Renal cortex interstitium (tissue), 11 donors: ENCODE data around the gene TBC1D22B. TPM values are rescaled to one million over a fixed set of nuclear protein-coding genes. Genes with fewer than 3 reads are reported as not detected.

Experiments
- DNase-seq, 11 donors: peaks; one replicate each; pipeline ENCODE4 v3.0.0-alpha.2; 2013; ENCODE audit warnings: low read depth in 9 of 11, low spot score in 4 of 11; ENCODE audit errors: extremely low read depth in 1 of 11
- polyA plus RNA-seq, 3 donors: library from polyadenylated mRNA; unstranded; fragments of 120-200 nt; gene quantifications; one replicate each; pipeline ENCODE4 v1.2.1, GENCODE V29; 2013; ENCODE audit not compliant: insufficient read length in 3 of 3

The TBC1D22B gene
- polyA plus RNA-seq, 3 donors, result 13.4 to 14.4 (median 14.0) TPM

GRCh38 chr6:37366910-37367309, 109.3 kb downstream of the TBC1D22B start:
- no peak for DNase-seq

- DNase-seq, result no peak
Measured at GRCh38 chr6:37368961-37369320, 111.4 kb downstream of the TBC1D22B start.

- no peak for DNase-seq
Measured at GRCh38 chr6:37369321-37370201, 112.0 kb downstream of the TBC1D22B start.

GRCh38 chr6:37371154-37372083, 113.8 kb downstream of the TBC1D22B start:
- no peak for DNase-seq

GRCh38 chr6:37372116-37372515, 114.5 kb downstream of the TBC1D22B start:
- no peak for DNase-seq

GRCh38 chr6:37373822-37374471, 116.4 kb downstream of the TBC1D22B start:
- no peak for DNase-seq

- DNase-seq, result no peak
Measured at GRCh38 chr6:37375376-37375775, 117.8 kb downstream of the TBC1D22B start.

- DNase-seq, result no peak
Measured at GRCh38 chr6:37376078-37376743, 118.6 kb downstream of the TBC1D22B start.

- DNase-seq, result peak in 9 of 11 donors; percentile 16 to 45 (median 26)
Measured at GRCh38 chr6:37381579-37381978, 124.0 kb downstream of the TBC1D22B start.

Other genes starting within 250 kb of the TBC1D22B start
- 10 to 100 TPM; 22.4 to 27.9 (median 26.2) TPM for gene PIM1, start 87.6 kb upstream of the TBC1D22B start, polyA plus RNA-seq
- 1 to 10 TPM; 1.0 to 2.5 (median 2.1) TPM for gene TMEM217, start 372 bp downstream of the TBC1D22B start, polyA plus RNA-seq
- gene RNF8, start 96.2 kb downstream of the TBC1D22B start, polyA plus RNA-seq, result 10 to 100 TPM; 26.2 to 32.3 (median 31.1) TPM
- gene CMTR1, start 175.4 kb downstream of the TBC1D22B start, polyA plus RNA-seq, result 10 to 100 TPM; 44.9 to 53.3 (median 46.6) TPM
- gene CCDC167, start 242.1 kb downstream of the TBC1D22B start, polyA plus RNA-seq, result 10 to 100 TPM; 25.5 to 29.6 (median 29.5) TPM